Measurements from ENCODE around the gene SIRT3.

DNA sequence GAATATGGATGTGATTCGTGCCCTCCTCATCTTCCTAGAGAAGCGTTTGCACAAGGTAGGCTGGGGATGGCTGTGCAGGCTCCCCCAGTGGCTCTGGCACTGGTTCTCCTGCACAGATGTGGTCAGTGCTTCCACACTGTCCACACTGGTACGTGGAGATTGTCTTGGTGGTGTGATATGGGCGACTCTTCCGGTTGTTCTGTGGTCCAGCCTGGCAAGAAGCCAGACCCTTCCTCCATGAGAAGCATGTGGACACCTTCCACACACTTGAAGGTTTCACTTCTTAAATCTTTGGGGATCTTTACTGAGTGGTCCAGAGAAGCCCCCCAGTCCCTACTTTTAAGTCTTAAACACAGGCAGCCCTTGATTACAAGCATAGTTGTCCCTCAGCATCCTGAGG, 24.8 kb downstream of the SIRT3 start:
- TF ChIP-seq EZH2 (IDR thresholded peaks at IDR 0.05; ENCODE audit: insufficient read depth, poor library complexity, severe bottlenecking) (no peak), EZH2phosphoT487 (IDR thresholded peaks at IDR 0.05; ENCODE audit: insufficient read depth, low read depth) (no peak)

Data from GM23248 (cell line).